ENCODE measurements around the gene RSKR. TPM values are rescaled to one million over a fixed set of nuclear protein-coding genes. Genes with fewer than 3 reads are reported as not detected.

Gene RSKR
- polyA plus RNA-seq, 1 experiment = 6.0 TPM

Other genes with a start within 250 kb of the RSKR start
- not detected in 2 replicates for gene SEBOX, start 249.0 kb downstream of the RSKR start, polyA plus RNA-seq (2011; rRNA removed)
- gene VTN, start 243.9 kb downstream of the RSKR start, polyA plus RNA-seq (2011; rRNA removed) = 0.53 and 1.3 TPM in 2 replicates
- gene SARM1, start 242.5 kb downstream of the RSKR start, polyA plus RNA-seq (2011; rRNA removed) = 6.2 and 6.7 TPM in 2 replicates
- gene SLC46A1, start 208.0 kb downstream of the RSKR start, polyA plus RNA-seq (2011; rRNA removed) = 2.5 and 3.4 TPM in 2 replicates
- gene SLC13A2, start 140.5 kb downstream of the RSKR start, polyA plus RNA-seq (2011; rRNA removed) = not detected in 2 replicates
- not detected in 2 replicates for gene FOXN1, start 107.8 kb downstream of the RSKR start, polyA plus RNA-seq (2011; rRNA removed)
- 51.2 and 54.3 TPM in 2 replicates for gene UNC119, start 61.6 kb downstream of the RSKR start, polyA plus RNA-seq (2011; rRNA removed)
- 51.8 and 64.8 TPM in 2 replicates for gene PIGS, start 42.7 kb downstream of the RSKR start, polyA plus RNA-seq (2011; rRNA removed)
- gene ALDOC, start 37.3 kb downstream of the RSKR start, polyA plus RNA-seq (2011; rRNA removed) = 46.3 and 48.6 TPM in 2 replicates
- gene SPAG5, start 15.2 kb downstream of the RSKR start, polyA plus RNA-seq (2011; rRNA removed) = 17.0 and 17.4 TPM in 2 replicates
- 141 and 156 TPM in 2 replicates for gene BLTP2, start 31.0 kb upstream of the RSKR start, polyA plus RNA-seq (2011; rRNA removed)
- 76.1 and 79.4 TPM in 2 replicates for gene SDF2, start 47.7 kb upstream of the RSKR start, polyA plus RNA-seq (2011; rRNA removed)
- 41.0 and 52.2 TPM in 2 replicates for gene SUPT6H, start 48.0 kb upstream of the RSKR start, polyA plus RNA-seq (2011; rRNA removed)
- gene PROCA1, start 97.7 kb upstream of the RSKR start, polyA plus RNA-seq (2011; rRNA removed) = 0.51 and 0.52 TPM in 2 replicates
- 389 and 428 TPM in 2 replicates for gene RAB34, start 103.7 kb upstream of the RSKR start, polyA plus RNA-seq (2011; rRNA removed)
- gene RPL23A, start 105.8 kb upstream of the RSKR start, polyA plus RNA-seq (2011; rRNA removed) = 1,337 and 1,690 TPM in 2 replicates
- gene TLCD1, start 112.0 kb upstream of the RSKR start, polyA plus RNA-seq (2011; rRNA removed) = 11.8 and 13.1 TPM in 2 replicates
- 2.5 and 3.0 TPM in 2 replicates for gene NEK8, start 114.6 kb upstream of the RSKR start, polyA plus RNA-seq (2011; rRNA removed)
- gene TRAF4, start 129.8 kb upstream of the RSKR start, polyA plus RNA-seq (2011; rRNA removed) = 26.1 and 38.8 TPM in 2 replicates
- gene FAM222B, start 228.6 kb upstream of the RSKR start, polyA plus RNA-seq (2011; rRNA removed) = 8.3 and 11.0 TPM in 2 replicates
- gene ERAL1, start 240.8 kb upstream of the RSKR start, polyA plus RNA-seq (2011; rRNA removed) = 45.7 and 54.4 TPM in 2 replicates